ENCODE measurements around the gene VSIG10. TPM values are rescaled to one million over a fixed set of nuclear protein-coding genes. Genes with fewer than 3 reads are reported as not detected.

The VSIG10 gene
- total and polyA plus RNA-seq, 7 donors, result 22.2 to 59.9 (median 28.5) TPM

DNA sequence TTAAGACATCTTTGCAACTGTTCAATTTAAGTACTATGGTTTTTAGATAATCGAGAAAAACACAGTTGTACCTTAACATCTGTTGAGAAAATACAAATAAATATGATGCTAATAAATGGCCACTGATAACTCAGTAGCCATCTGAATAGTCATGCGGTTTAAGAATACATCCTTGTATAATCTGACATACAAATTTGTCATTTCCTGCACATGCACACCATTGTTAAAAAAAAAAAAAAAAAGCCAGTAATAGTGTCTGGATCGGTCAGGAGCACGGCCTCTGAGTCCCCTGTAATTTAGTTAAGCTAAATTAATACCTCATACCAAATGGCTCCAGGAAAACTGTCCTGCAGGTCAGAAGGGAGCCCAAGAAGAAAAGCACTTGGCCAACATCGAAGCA is 70.5 kb downstream of the VSIG10 start:
- peaks cover 11 to 100% (median 45%) of the 10 kb centered on the region in 4 donors for H3K36me3 ChIP-seq

DNA sequence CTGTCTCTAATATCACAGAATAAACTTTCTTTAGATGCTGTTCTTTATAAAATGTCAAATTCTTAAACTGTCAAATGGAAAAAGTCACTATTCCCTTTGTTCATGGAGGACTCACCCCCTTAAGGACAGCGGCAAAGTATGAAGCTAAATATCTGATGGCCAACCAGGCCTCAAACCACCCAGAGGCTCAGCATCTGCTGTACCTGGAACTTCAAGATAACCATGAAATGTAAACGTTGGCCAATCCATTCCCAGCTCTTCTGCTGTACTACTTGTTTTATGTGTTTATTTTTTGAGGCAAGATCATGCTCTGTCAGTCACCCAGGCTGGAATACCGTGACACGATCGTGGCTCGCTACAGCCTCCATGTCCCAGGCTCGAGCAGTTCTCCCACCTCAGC is 71.6 kb downstream of the VSIG10 start:
- WGBS, 2 donors, result 86 to 90% methylated on average over 7 of the region's 7 CpGs
- H3K4me1 ChIP-seq, result no peaks in the 10 kb centered on the region
- H3K4me3 ChIP-seq, result no peak overlapping the region
- intact Hi-C loops (cut with DNase I), result loop anchor here (10.0 kb wide), 1 partner anchor 157 kb away; no protein-coding TSS in a partner anchor
- H3K36me3 ChIP-seq, result peaks cover 11 to 100% (median 39%) of the 10 kb centered on the region in 4 donors
- DNase-seq, result no peak
- no peak overlapping the region for H3K27ac ChIP-seq
- no peaks in the 10 kb centered on the region for H3K27me3 ChIP-seq
- TF ChIP-seq POLR2AphosphoS5 (IDR thresholded peaks at IDR 0.05) (no peak), EP300 (IDR thresholded peaks at IDR 0.05) (no peak), POLR2A (IDR thresholded peaks at IDR 0.05) (no peak)
- TF ChIP-seq, protein P1, sequence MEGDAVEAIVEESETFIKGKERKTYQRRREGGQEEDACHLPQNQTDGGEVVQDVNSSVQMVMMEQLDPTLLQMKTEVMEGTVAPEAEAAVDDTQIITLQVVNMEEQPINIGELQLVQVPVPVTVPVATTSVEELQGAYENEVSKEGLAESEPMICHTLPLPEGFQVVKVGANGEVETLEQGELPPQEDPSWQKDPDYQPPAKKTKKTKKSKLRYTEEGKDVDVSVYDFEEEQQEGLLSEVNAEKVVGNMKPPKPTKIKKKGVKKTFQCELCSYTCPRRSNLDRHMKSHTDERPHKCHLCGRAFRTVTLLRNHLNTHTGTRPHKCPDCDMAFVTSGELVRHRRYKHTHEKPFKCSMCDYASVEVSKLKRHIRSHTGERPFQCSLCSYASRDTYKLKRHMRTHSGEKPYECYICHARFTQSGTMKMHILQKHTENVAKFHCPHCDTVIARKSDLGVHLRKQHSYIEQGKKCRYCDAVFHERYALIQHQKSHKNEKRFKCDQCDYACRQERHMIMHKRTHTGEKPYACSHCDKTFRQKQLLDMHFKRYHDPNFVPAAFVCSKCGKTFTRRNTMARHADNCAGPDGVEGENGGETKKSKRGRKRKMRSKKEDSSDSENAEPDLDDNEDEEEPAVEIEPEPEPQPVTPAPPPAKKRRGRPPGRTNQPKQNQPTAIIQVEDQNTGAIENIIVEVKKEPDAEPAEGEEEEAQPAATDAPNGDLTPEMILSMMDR (IDR thresholded peaks at IDR 0.05), result no peak
- H3K9me3 ChIP-seq, result no peaks in the 10 kb centered on the region

More for the DNA sequence above, 70.5 kb downstream of the VSIG10 start:
- H3K9me3 ChIP-seq, result no peaks in the 10 kb centered on the region
- no peaks in the 10 kb centered on the region for H3K4me1 ChIP-seq
- no peaks in the 10 kb centered on the region for H3K27me3 ChIP-seq
- intact Hi-C loops (cut with DNase I), result loop anchor here (10.0 kb wide), 1 partner anchor 159 kb away; no protein-coding TSS in a partner anchor
- TF ChIP-seq POLR2AphosphoS5 (IDR thresholded peaks at IDR 0.05), result no peak
- TF ChIP-seq POLR2A (IDR thresholded peaks at IDR 0.05), result no peak
- TF ChIP-seq EP300 (IDR thresholded peaks at IDR 0.05), result no peak
- TF ChIP-seq, protein P1 (IDR thresholded peaks at IDR 0.05), result no peak
- WGBS, 2 donors, result 84 to 94% methylated on average over 5 of the region's 5 CpGs
- no peak overlapping the region for H3K4me3 ChIP-seq
- no peak for DNase-seq
- no peak overlapping the region for H3K27ac ChIP-seq

DNA sequence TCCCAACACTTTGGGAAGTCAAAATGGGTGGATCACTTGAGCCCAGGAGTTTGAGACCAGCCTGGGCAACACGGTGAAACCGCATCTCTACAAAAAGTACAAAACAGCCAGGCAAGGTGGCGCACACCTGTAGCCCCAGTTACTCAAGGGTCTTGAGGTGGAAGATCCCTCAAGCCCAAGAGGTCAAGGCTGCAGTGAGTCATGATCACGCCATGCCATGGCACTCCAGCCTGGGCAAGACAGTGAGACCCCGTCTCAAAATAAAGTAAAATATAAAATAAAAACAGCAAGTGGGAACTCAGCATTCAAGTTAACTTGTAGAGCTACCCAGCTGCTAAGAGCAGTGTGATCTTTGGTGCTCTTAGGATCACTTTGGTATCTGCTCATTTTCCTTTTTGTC is 74.6 kb downstream of the VSIG10 start:
- Histone ChIP-seq H3K27me3 (no peaks in the 10 kb centered on the region), H3K9me3 (no peaks in the 10 kb centered on the region), H3K27ac (no peak overlapping the region), H3K4me1 (no peaks in the 10 kb centered on the region), H3K36me3 (peaks cover 21 to 95% (median 35%) of the 10 kb centered on the region in 4 donors), H3K4me3 (no peak overlapping the region)
- no peak for DNase-seq
- TF ChIP-seq, protein P1 (IDR thresholded peaks at IDR 0.05), result no peak
- no peak for TF ChIP-seq EP300 (IDR thresholded peaks at IDR 0.05)
- TF ChIP-seq POLR2AphosphoS5 (IDR thresholded peaks at IDR 0.05), result no peak
- TF ChIP-seq POLR2A (IDR thresholded peaks at IDR 0.05), result no peak
- intact Hi-C loops (cut with DNase I), result no loop called here
- WGBS, 2 donors, result 96% methylated on average over 5 of the region's 5 CpGs

DNA sequence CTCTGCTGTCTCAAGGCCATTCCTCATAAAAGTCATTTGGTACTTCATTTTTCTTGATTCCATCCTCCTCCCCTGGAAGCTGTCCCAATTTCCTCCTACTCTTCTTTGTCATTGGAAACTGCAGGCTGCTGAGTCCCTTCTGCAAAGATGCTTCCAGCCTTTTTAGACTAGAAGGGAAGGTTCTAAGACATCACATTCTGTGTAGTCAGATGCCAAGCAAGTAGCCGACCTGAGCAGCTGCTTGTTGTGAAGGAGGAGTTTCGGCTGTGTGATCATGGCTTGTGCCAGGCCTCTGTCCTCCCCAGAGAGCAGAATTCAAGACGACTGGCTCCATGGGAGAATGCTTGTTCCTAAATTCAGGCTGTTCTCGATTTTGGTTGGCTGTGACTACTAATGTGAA is 78.6 kb downstream of the VSIG10 start:
- DNase-seq, result no peak
- Histone ChIP-seq H3K4me1 (no peaks in the 10 kb centered on the region), H3K4me3 (no peak overlapping the region), H3K27me3 (no peaks in the 10 kb centered on the region), H3K9me3 (no peaks in the 10 kb centered on the region), H3K36me3 (peaks cover 7 to 79% (median 21%) of the 10 kb centered on the region in 4 donors), H3K27ac (no peak overlapping the region)
- intact Hi-C loops (cut with DNase I), result no loop called here
- 83 to 88% methylated on average over 4 of the region's 4 CpGs for whole genome bisulfite sequencing, 2 donors
- TF ChIP-seq, protein P1 (IDR thresholded peaks at IDR 0.05), result no peak
- TF ChIP-seq EP300 (IDR thresholded peaks at IDR 0.05), result no peak
- no peak for TF ChIP-seq POLR2AphosphoS5 (IDR thresholded peaks at IDR 0.05)
- TF ChIP-seq POLR2A (IDR thresholded peaks at IDR 0.05), result no peak

DNA sequence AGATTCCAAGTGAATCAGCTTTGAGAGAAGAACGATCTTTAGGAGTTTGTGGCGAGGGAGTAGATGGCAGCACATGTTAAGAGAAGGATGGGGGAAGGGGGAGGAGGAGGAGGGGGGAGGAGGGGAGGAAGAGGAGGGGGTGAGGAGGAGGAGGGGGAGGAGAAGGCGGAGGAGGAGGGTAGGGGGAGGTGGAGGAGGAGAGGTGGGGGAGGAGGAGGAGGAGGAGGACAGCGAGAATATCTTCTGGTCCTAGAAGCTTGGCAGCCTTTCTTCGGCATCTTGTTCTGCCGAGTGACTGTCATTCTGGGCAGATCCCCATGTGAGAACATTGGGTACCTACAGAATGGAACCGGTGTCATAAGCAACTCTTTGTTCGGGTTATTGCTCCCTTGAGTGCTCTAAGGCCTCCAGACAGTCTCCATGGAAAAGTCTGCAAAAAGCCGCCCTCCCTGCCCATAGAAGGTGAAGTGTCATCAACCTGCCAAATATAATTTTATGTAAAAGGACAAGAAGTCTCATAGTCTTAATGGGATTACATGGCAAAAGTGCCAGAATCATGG is 80.4 kb downstream of the VSIG10 start:
- Histone ChIP-seq H3K4me1 (no peaks in the 10 kb centered on the region), H3K4me3 (no peak overlapping the region), H3K27ac (no peak overlapping the region), H3K36me3 (peaks cover 7 to 74% (median 25%) of the 10 kb centered on the region in 4 donors), H3K9me3 (no peaks in the 10 kb centered on the region), H3K27me3 (no peaks in the 10 kb centered on the region)
- intact Hi-C loops (cut with DNase I), result no loop called here
- no peak for DNase-seq
- no peak for TF ChIP-seq POLR2AphosphoS5 (IDR thresholded peaks at IDR 0.05)
- TF ChIP-seq EP300 (IDR thresholded peaks at IDR 0.05), result no peak
- 94 to 95% methylated on average over 9 of the region's 9 CpGs for WGBS, 2 donors
